Nasal cavity respiratory epithelium epithelial cell of viscerocranial mucosa (primary cell): ENCODE data around the gene CASTOR1. TPM values are rescaled to one million over a fixed set of nuclear protein-coding genes. Genes with fewer than 3 reads are reported as not detected.

Experiments used
- total RNA-seq: library from RNA; depleted of rRNA; stranded (reverse); fragments of >200 nt; gene quantifications from 2 replicates; pipeline ENCODE4 v1.2.3, GENCODE V29; 2014

CASTOR1 gene
- total RNA-seq = 1.7 and 12.2 TPM in 2 replicates

DNA sequence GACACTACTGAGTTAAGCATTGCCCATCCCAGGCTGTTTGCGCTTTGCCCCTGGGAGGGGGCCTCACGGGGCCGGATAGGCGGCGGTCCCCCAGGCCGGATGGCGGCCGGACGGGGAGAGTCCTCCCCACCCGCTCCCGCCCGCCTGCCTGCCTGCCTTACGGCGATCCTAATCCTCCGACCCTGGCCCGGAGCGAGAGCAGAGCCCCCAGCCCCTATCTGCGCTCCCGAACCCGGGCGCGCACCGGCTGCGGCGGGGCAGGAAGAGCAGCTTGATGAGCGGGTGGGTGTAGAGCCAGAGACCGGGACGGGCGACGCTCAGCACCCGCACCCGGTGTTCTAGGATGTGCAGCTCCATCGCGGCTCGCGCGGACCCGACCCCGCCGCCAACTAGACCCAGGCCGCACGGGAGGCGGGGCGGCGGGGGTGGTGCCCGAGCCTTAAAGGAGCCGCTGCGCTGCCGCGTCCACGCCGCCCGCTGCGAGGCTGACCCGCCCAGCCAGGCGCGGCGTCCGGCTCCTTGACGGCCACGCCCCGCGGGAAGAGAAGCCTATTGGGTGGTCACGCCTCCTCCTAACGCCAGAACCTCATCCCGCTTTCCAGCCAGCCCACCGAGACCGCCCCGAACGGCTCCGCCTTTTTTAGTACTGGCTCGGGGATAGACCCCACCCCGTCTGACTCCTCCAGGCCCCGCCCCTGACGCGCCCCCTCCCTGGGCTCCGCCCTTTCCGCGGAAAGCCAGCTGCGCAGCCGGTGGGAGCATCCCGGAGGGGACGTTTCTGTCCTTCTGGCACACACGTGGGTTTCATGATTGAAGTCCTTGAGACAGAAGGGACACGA, at the start of gene CASTOR1:
TSS of gene CASTOR1 (minus strand) at position 365 of the 839 bp plus-strand sequence. CDS start at position 357, 8 bp downstream.

DNA sequence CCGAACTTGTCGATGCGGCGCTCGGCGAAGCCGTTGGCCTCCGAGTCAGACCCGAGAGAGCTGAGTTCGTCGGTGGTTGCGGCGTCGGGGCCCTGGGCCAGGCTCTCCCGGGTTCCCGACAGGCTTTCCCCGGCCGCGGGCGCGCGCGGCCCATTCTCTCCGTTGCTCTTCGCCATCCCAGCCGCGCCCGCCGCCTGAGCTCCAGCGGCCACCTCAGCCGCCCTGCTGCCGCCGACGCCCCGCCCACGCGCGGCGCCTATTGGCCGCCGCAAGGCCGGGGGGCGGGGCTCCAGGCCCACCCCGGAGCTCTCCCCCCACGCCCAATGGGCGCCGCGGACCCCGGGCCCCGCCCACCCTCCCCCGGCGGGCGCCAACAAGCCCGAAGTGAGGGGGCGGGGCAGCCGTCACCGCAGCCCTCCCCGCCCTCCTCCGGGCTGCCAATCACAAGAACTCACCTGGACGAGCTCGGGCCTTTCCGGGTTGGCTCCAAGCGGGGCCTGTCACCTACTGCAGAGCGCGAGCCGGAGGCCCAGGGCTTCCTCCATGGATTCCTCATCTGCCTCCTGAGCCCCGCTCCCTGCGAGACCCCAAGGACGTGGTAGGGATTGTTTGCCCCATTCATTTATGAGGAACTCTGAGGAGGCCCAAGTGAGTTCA, 37.5 kb upstream of the CASTOR1 start, which contains the start of gene TBC1D10A:
TSS of gene TBC1D10A (minus strand) at position 236 of the 657 bp plus-strand sequence. CDS start at position 176, 60 bp downstream.

DNA sequence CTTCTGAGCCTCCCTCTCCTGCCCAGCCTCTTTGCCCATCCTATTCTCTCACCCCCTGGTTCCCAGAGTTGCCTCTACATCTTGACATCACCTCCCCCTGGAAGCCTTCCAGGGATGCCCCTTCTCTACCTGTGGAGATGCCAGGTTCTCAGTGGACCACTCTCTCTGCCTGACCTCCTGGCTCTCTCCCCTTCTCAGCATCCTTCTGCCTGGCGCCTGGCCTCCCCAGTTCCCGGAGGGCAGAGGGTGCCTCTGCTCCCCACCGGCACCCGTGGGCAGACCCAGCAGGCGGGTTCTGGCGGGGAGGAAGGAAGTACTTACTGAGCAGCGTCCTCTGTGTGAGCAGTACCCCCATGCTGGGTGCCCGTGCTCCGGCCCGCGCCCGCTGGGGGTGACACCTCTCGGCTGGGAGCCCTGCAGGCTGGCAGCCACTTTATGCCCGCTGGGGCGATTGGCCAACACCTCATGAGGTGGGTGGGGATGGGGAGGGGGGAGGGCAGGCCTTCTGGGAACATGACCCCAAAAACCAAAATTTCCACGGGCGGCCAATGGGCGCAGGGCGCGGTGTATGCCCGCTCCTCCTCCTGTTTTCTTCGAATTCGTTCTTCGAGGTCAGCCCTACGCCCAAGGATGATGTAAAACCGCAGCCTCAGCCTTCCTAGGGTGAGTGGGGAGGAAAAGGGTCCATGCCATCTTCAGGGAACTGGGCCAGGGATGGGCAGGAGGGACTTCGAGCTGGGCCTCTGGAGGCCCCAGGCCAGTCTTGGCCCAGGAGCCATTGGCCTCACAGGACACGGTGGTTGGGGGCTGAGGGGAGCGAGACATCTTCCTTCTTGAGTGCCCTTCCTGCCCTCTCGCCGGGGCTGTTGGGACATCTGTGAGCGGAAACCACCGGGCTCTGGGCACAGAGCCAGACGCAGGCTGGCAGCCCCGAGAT, 22.6 kb downstream of the CASTOR1 start, which contains the start of gene OSM:
TSS of gene OSM (minus strand) at position 407 of the 937 bp plus-strand sequence. CDS start at position 355, 52 bp downstream.

DNA sequence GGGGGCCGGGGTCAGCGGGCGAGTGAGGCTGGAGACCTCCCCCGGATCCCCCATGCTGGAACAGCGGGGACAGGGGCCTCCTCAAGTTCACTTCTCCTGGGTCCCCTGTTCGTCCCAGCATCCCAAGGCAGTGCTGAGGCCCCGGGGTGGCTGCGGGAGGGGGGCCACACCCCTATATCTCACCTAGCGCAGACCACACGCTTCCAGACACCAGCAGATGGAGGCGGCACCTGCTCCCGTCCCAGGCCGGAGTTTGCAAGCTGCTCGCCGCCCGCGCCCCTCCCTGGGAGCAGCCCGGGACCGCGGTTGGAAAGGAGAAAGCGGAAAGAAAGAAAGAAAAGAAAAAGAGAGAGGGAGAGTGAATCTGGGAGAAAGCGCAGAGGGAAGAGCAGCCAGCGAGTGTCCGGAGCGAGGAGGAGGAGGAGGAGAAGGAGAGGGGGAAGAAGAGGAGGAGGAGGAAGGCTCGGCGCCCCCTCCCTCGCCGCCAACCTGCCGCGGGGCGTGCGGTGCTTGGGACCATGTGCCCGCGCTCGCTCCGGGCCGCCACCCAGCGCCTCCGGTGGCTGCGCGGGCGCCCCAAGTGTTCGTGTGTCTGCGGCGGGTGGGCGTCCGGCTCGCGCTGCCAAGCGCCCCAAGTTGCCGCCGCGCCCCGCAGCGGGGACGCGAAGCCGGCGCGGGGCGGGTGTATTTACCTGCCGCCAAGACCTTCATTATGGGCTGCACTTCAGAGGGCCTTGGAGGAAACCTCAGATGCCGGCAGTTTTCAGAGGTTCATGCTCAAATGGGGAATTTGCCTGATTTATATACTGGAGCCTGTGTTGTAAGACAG, 43.1 kb downstream of the CASTOR1 start, which contains the start of gene LIF:
TSS of gene LIF (minus strand) at position 775 of the 829 bp plus-strand sequence. CDS start at position 711, 64 bp downstream.

Other genes starting within 250 kb of the CASTOR1 start
- not detected in 2 replicates for gene HORMAD2, start 209.0 kb downstream of the CASTOR1 start, total RNA-seq
- gene LIF, start 42.7 kb downstream of the CASTOR1 start, total RNA-seq = 0.68 and 6.1 TPM in 2 replicates
- gene OSM, start 22.7 kb downstream of the CASTOR1 start, total RNA-seq = not detected in 2 replicates
- 10.3 and 23.1 TPM in 2 replicates for gene TBC1D10A, start 37.4 kb upstream of the CASTOR1 start, total RNA-seq
- gene SF3A1, start 67.4 kb upstream of the CASTOR1 start, total RNA-seq = 12.0 and 44.5 TPM in 2 replicates
- gene CCDC157, start 67.5 kb upstream of the CASTOR1 start, total RNA-seq = 0.34 and 1.1 TPM in 2 replicates
- gene RNF215, start 97.9 kb upstream of the CASTOR1 start, total RNA-seq = 9.2 and 14.9 TPM in 2 replicates
- 17.4 and 67.0 TPM in 2 replicates for gene SEC14L2, start 107.5 kb upstream of the CASTOR1 start, total RNA-seq
- 10.6 and 17.8 TPM in 2 replicates for gene MTFP1, start 136.3 kb upstream of the CASTOR1 start, total RNA-seq
- gene SEC14L3, start 182.5 kb upstream of the CASTOR1 start, total RNA-seq = not detected in 2 replicates
- 0.36 TPM in 1 of 2 replicates, not detected in the other for gene SEC14L4, start 216.2 kb upstream of the CASTOR1 start, total RNA-seq